GM12864 (cell line): Measurements from ENCODE around the gene RNF13.

Experiments used
- DNase-seq: peaks from one replicate; pipeline ENCODE4 v3.0.0-alpha.2; 2011; ENCODE audit warnings: low read depth
- H3K4me3 ChIP-seq: 2 replicates; pipeline ENCODE4 v1.5.1; 2011; ENCODE audit warnings: mild to moderate bottlenecking, low read depth, low read length, control low read depth
- TF ChIP-seq, protein P1 (sequence below): IDR thresholded peaks from 2 replicates; pipeline ENCODE4 v1.5.1; 2011; ENCODE audit warnings: low read depth, mild to moderate bottlenecking, moderate library complexity, low read length, control low read depth, inconsistent platforms; ENCODE audit errors: missing control alignments

Gene RNF13

DNA sequence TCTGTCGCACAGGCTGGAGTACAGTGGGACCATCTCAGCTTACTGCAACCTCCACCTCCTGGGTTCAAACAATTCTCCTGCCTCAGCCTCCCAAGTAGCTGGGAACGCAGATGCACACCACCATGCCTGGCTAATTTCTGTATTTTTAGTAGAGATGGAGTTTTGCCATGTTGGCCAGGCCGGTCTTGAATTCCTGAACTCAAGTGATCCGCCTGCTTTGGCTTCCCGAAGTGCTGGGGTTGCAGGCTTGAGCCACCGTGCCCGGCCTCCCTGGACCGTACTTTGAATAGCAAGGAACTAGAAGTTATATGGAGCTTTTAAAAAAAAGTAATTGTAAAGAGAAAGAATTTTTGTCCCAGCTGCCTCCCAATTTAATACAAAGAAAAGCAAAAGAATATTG, 12.3 kb upstream of the RNF13 start:
- TF ChIP-seq, protein P1, sequence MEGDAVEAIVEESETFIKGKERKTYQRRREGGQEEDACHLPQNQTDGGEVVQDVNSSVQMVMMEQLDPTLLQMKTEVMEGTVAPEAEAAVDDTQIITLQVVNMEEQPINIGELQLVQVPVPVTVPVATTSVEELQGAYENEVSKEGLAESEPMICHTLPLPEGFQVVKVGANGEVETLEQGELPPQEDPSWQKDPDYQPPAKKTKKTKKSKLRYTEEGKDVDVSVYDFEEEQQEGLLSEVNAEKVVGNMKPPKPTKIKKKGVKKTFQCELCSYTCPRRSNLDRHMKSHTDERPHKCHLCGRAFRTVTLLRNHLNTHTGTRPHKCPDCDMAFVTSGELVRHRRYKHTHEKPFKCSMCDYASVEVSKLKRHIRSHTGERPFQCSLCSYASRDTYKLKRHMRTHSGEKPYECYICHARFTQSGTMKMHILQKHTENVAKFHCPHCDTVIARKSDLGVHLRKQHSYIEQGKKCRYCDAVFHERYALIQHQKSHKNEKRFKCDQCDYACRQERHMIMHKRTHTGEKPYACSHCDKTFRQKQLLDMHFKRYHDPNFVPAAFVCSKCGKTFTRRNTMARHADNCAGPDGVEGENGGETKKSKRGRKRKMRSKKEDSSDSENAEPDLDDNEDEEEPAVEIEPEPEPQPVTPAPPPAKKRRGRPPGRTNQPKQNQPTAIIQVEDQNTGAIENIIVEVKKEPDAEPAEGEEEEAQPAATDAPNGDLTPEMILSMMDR = no peak
- DNase-seq = no peak
- H3K4me3 ChIP-seq = no peak overlapping the region

DNA sequence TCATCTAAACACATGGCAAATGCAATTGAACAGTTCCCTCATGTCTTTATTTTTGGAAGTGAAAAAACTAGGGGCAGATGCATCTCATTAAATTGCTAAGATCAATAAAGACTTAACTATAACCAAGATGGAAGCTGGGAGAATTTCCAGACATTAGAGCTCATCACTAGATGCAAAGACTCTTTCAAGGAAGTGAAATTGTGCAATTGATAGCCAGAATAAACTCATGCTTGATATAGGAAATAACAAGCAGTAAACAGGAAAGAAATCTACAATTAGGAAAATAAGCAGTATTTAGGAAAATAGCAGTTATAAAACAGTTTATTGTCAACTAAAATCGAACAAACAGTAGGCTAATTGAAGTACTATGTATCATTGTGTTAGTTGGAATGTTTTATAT, 11.8 kb upstream of the RNF13 start:
- TF ChIP-seq, protein P1 = no peak
- DNase-seq = no peak

DNA sequence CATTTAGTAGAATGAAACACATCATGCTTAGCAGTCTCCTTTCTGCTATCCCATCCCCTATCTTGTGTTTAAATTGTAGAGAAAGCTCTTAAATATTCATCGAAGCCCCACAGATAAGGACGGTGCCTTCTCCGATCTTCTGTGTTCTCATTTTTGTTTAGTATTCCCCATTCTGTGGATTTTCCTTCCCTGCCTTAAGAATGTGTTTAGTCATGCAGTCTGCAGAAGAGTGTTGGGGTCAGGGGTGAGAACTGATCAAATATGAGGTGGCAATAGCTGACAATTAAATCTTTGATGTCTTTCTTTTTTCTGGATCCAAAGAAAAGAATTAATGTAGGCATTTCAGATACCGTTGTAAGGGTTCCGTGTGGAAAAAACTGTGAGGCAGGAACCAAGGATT, 11.4 kb upstream of the RNF13 start:
- TF ChIP-seq, protein P1 = no peak
- H3K4me3 ChIP-seq = no peak overlapping the region
- DNase-seq = no peak

More for the DNA sequence above, 11.8 kb upstream of the RNF13 start:
- no peak overlapping the region for H3K4me3 ChIP-seq

DNA sequence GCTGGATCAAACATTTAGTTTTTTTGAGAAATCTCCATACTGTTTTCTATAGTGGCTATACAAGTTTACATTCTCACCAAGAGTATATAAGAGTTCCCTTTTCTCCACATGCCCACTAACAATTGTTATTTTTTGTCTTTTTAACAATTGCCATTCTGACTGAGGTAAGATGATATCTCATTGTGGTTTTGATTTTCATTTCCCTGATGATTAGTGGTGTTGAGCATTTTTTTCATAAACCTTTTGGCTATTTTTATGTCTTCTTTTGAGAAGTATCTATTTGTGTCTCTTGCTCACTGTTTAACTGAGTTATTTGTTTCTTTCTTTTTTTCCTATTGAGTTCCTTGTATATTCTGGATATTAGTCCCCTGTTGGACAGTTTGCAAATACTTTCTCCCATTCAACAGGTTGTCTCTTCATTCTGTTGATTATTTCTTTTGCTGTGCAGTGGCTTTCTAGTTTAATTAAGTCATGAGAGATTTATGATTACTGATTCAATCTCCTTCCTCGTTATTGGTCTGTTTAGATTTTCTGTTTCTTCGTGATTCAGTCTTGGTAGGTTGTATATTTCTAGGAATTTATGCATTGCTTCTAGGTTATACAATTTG, 6.7 kb upstream of the RNF13 start:
- TF ChIP-seq, protein P1 = no peak
- no peak for DNase-seq

DNA sequence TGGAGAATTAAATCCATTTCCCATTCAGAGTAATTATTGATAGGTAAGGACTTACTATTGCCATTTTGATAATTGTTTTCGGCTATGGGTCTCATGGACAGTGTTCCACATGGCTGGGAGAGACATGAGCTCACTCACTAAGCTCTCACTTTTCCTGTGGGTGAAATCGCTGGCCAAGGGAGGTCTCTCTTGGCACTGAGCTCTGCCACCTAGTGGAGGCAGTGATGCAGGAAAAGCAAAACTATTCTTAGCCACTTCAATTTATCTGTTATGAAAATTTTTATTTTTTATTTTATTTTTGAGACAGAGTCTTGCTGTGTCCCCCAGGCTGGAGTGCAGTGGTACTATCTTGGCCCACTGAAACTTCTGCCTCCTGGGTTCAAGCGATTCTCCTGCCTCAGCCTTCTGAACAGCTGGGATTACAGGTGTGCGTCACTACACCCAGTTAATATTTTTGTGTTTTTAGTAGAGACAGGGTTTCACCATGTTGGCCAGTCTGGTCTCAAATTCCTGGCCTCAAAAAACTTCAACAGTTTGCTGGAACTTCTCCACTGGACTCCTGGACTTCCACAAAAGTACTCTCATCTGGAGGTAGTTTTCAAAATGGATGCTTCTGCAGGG, 4.7 kb upstream of the RNF13 start:
- DNase-seq = no peak
- H3K4me3 ChIP-seq = no peak overlapping the region
- TF ChIP-seq, protein P1 = peak; percentile 77

More for the DNA sequence above, 6.7 kb upstream of the RNF13 start:
- no peak overlapping the region for H3K4me3 ChIP-seq

DNA sequence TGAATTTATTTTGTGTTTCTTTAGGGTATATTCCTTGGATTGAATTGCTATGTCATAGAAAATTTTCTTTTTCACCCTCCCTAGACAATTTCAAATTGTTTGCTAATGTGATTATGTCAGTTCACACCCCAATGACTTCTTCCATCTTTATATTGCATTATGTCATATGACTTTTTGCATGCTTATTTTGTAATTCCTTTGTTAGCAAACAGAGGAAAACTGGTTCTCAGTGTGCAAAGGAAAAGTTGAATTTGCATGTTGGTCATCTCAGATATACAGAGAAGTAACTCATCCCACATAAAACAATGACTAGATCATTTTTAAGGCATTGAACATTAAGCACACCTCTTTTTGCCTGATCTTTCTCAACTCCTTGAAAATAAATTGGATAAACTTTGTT, 3.3 kb upstream of the RNF13 start:
- H3K4me3 ChIP-seq = no peak overlapping the region
- no peak for DNase-seq
- TF ChIP-seq, protein P1 = no peak

DNA sequence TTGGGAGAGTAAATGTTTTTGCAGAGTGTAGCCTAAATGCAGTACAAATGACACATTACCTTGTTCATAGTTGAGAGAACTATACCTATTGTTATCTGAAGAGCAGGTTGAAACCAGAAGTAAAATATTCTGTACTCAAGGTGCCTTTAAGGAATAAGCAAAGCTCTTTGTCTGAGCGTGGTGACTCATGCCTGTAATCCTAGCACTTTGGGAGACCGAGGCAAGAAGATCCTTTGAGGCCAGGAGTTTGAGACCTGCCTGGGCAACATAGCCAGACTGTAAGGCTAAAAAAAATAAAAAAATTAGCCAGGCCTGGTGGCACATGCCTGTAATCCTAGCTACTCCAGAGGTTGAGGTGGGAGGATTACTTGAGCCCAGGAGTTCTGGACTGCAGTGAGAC, 2.2 kb upstream of the RNF13 start:
- DNase-seq = no peak
- H3K4me3 ChIP-seq = no peak overlapping the region
- TF ChIP-seq, protein P1 = no peak
